Breast epithelium (tissue), 3 donors: ENCODE data around the gene RELL1.

Experiments
- POLR2A ChIP-seq: fragments of 450-650 bp; IDR thresholded peaks from one replicate; pipeline ENCODE4 v1.6.1; 2016; ENCODE audit warnings: antibody characterized with exemption, mild to moderate bottlenecking, moderate library complexity
- TF ChIP-seq, protein P1 (sequence below), 3 donors: fragments of 450-650 bp; IDR thresholded peaks; one replicate each; pipeline ENCODE4 v1.5.1; 2016 to 2017; ENCODE audit warnings: antibody characterized with exemption in 3 of 3, mild to moderate bottlenecking in 3 of 3, moderate library complexity in 3 of 3

DNA sequence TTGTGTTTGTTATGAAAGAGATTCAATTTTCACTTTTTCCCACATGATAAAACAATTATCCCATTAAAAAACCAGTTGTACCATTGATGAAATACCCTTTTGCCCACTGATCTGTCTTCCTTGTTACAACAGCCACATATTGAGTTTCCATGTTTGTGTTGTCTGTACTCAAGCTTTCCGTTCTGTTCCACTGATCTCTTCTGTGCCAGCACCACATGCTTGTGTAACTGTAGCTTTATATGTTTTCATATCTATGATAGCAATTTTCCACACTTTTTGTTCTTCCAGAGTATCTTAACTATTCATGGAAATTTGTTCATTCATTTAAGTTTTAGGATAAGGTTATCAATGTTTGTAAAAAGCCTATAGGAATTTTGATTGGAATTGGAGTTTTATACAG lies 24.3 kb upstream of the RELL1 start:
- TF ChIP-seq, protein P1, sequence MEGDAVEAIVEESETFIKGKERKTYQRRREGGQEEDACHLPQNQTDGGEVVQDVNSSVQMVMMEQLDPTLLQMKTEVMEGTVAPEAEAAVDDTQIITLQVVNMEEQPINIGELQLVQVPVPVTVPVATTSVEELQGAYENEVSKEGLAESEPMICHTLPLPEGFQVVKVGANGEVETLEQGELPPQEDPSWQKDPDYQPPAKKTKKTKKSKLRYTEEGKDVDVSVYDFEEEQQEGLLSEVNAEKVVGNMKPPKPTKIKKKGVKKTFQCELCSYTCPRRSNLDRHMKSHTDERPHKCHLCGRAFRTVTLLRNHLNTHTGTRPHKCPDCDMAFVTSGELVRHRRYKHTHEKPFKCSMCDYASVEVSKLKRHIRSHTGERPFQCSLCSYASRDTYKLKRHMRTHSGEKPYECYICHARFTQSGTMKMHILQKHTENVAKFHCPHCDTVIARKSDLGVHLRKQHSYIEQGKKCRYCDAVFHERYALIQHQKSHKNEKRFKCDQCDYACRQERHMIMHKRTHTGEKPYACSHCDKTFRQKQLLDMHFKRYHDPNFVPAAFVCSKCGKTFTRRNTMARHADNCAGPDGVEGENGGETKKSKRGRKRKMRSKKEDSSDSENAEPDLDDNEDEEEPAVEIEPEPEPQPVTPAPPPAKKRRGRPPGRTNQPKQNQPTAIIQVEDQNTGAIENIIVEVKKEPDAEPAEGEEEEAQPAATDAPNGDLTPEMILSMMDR (IDR thresholded peaks at IDR 0.05) = no peak
- no peak for TF ChIP-seq POLR2A
